Measurements from ENCODE around the gene ANKRD29.

The ANKRD29 gene

GRCh38 chr18:23592911-23593310 lies 69.8 kb downstream of the ANKRD29 start:
- H3K27ac Mint-ChIP-seq (ENCODE audit: low read depth): no peak overlapping the region
- H3K27me3 Mint-ChIP-seq: no peaks in the 10 kb centered on the region
- H3K4me1 Mint-ChIP-seq: no peaks in the 10 kb centered on the region
- H3K4me3 Mint-ChIP-seq: no peak overlapping the region
- DNase-seq (ENCODE audit: low spot score in 2 of 2): no peak
- H3K9me3 Mint-ChIP-seq: no peaks in the 10 kb centered on the region
- no peak for ATAC-seq (replicated peaks; ENCODE audit: extremely low read depth, poor library complexity, severe bottlenecking)
- H3K36me3 Mint-ChIP-seq (ENCODE audit: insufficient read depth): no peaks in the 10 kb centered on the region

- Mint-ChIP-seq H3K27me3 (no peaks in the 10 kb centered on the region), H3K9me3 (no peaks in the 10 kb centered on the region), H3K4me1 (peaks cover 5% of the 10 kb centered on the region), H3K27ac (ENCODE audit: low read depth) (no peak overlapping the region), H3K36me3 (ENCODE audit: insufficient read depth) (peaks cover 11% of the 10 kb centered on the region), H3K4me3 (no peak overlapping the region)
- no peak for ATAC-seq (replicated peaks; ENCODE audit: extremely low read depth, poor library complexity, severe bottlenecking)
- no peak for DNase-seq (ENCODE audit: low spot score in 2 of 2)
Measured at GRCh38 chr18:23591011-23591410, 71.7 kb downstream of the ANKRD29 start.

- Mint-ChIP-seq H3K4me1 (peaks cover 18% of the 10 kb centered on the region), H3K36me3 (ENCODE audit: insufficient read depth) (peaks cover 18% of the 10 kb centered on the region), H3K27me3 (no peaks in the 10 kb centered on the region), H3K27ac (ENCODE audit: low read depth) (no peak overlapping the region), H3K4me3 (no peak overlapping the region), H3K9me3 (no peaks in the 10 kb centered on the region)
- ATAC-seq (replicated peaks; ENCODE audit: extremely low read depth, poor library complexity, severe bottlenecking) (no peak), DNase-seq (ENCODE audit: low spot score in 2 of 2) (no peak)
Measured at GRCh38 chr18:23588836-23589560, 73.7 kb downstream of the ANKRD29 start.

GRCh38 chr18:23587220-23587642 lies 75.5 kb downstream of the ANKRD29 start:
- no peak for DNase-seq (ENCODE audit: low spot score in 2 of 2)
- H3K27ac Mint-ChIP-seq (ENCODE audit: low read depth): peak overlapping the region; percentile 87

GRCh38 chr18:23586249-23587196 lies 76.2 kb downstream of the ANKRD29 start, which contains the start of gene NPC1:
NPC1 (minus strand) TSS chr18:23586506; CDS start chr18:23586343, 163 bp downstream.
- peak within 1 kb of the TSS; percentile 88 for H3K4me3 Mint-ChIP-seq
- peaks cover 21% of the 10 kb centered on the region for H3K36me3 Mint-ChIP-seq (ENCODE audit: insufficient read depth)
- no peaks in the 10 kb centered on the region for H3K27me3 Mint-ChIP-seq
- no peaks in the 10 kb centered on the region for H3K9me3 Mint-ChIP-seq
- DNase-seq (ENCODE audit: low spot score in 2 of 2) (peak; percentile 86 to 89), ATAC-seq (replicated peaks; ENCODE audit: extremely low read depth, poor library complexity, severe bottlenecking) (peak; percentile 90)
- peak within 1 kb of the TSS; percentile 87 for H3K27ac Mint-ChIP-seq (ENCODE audit: low read depth)
- H3K4me1 Mint-ChIP-seq: peaks cover 37% of the 10 kb centered on the region

More at GRCh38 chr18:23587220-23587642, 75.5 kb downstream of the ANKRD29 start:
- ATAC-seq (replicated peaks; ENCODE audit: extremely low read depth, poor library complexity, severe bottlenecking): no peak
- H3K4me3 Mint-ChIP-seq: peak overlapping the region; percentile 88
- H3K27me3 Mint-ChIP-seq: no peaks in the 10 kb centered on the region
- H3K36me3 Mint-ChIP-seq (ENCODE audit: insufficient read depth): peaks cover 20% of the 10 kb centered on the region
- H3K4me1 Mint-ChIP-seq: peaks cover 30% of the 10 kb centered on the region
- no peaks in the 10 kb centered on the region for H3K9me3 Mint-ChIP-seq

GRCh38 chr18:23585897-23586248 lies 76.8 kb downstream of the ANKRD29 start:
- H3K9me3 Mint-ChIP-seq: no peaks in the 10 kb centered on the region
- peaks cover 44% of the 10 kb centered on the region for H3K4me1 Mint-ChIP-seq
- ATAC-seq (replicated peaks; ENCODE audit: extremely low read depth, poor library complexity, severe bottlenecking): no peak

GRCh38 chr18:23585007-23585871 lies 77.5 kb downstream of the ANKRD29 start:
- peaks cover 50% of the 10 kb centered on the region for H3K4me1 Mint-ChIP-seq
- peaks cover 23% of the 10 kb centered on the region for H3K36me3 Mint-ChIP-seq (ENCODE audit: insufficient read depth)
- H3K9me3 Mint-ChIP-seq: no peaks in the 10 kb centered on the region
- DNase-seq (ENCODE audit: low spot score in 2 of 2) (no peak), ATAC-seq (replicated peaks; ENCODE audit: extremely low read depth, poor library complexity, severe bottlenecking) (no peak)
- peak overlapping the region; percentile 88 for H3K4me3 Mint-ChIP-seq
- H3K27me3 Mint-ChIP-seq: no peaks in the 10 kb centered on the region
- H3K27ac Mint-ChIP-seq (ENCODE audit: low read depth): peak overlapping the region; percentile 87

More at GRCh38 chr18:23585897-23586248, 76.8 kb downstream of the ANKRD29 start:
- no peaks in the 10 kb centered on the region for H3K27me3 Mint-ChIP-seq
- H3K4me3 Mint-ChIP-seq: peak overlapping the region; percentile 88
- H3K27ac Mint-ChIP-seq (ENCODE audit: low read depth): peak overlapping the region; percentile 87
- DNase-seq (ENCODE audit: low spot score in 2 of 2): no peak
- H3K36me3 Mint-ChIP-seq (ENCODE audit: insufficient read depth): peaks cover 23% of the 10 kb centered on the region

- no peak for ATAC-seq (replicated peaks; ENCODE audit: extremely low read depth, poor library complexity, severe bottlenecking)
- no peak overlapping the region for H3K27ac Mint-ChIP-seq (ENCODE audit: low read depth)
- no peak for DNase-seq (ENCODE audit: low spot score in 2 of 2)
- H3K4me3 Mint-ChIP-seq: peak overlapping the region; percentile 88
- H3K4me1 Mint-ChIP-seq: peaks cover 55% of the 10 kb centered on the region
- peaks cover 23% of the 10 kb centered on the region for H3K36me3 Mint-ChIP-seq (ENCODE audit: insufficient read depth)
- no peaks in the 10 kb centered on the region for H3K9me3 Mint-ChIP-seq
- no peaks in the 10 kb centered on the region for H3K27me3 Mint-ChIP-seq
Measured at GRCh38 chr18:23584019-23584983, 78.4 kb downstream of the ANKRD29 start.

GRCh38 chr18:23583071-23583865 lies 79.4 kb downstream of the ANKRD29 start:
- Mint-ChIP-seq H3K27me3 (no peaks in the 10 kb centered on the region), H3K4me3 (peak overlapping the region; percentile 88), H3K27ac (ENCODE audit: low read depth) (no peak overlapping the region), H3K9me3 (no peaks in the 10 kb centered on the region), H3K4me1 (peaks cover 66% of the 10 kb centered on the region), H3K36me3 (ENCODE audit: insufficient read depth) (peaks cover 24% of the 10 kb centered on the region)
- no peak for ATAC-seq (replicated peaks; ENCODE audit: extremely low read depth, poor library complexity, severe bottlenecking)
- DNase-seq (ENCODE audit: low spot score in 2 of 2): no peak

GRCh38 chr18:23580677-23581367 lies 81.9 kb downstream of the ANKRD29 start:
- no peak for ATAC-seq (replicated peaks; ENCODE audit: extremely low read depth, poor library complexity, severe bottlenecking)
- Mint-ChIP-seq H3K4me3 (no peak overlapping the region), H3K27me3 (no peaks in the 10 kb centered on the region), H3K36me3 (ENCODE audit: insufficient read depth) (peaks cover 17% of the 10 kb centered on the region), H3K4me1 (peaks cover 69% of the 10 kb centered on the region), H3K27ac (ENCODE audit: low read depth) (no peak overlapping the region), H3K9me3 (no peaks in the 10 kb centered on the region)
- DNase-seq (ENCODE audit: low spot score in 2 of 2): no peak

Measured in central memory CD8-positive, alpha-beta T cell (primary cell).